ENCODE data around the gene FNDC11. TPM values are rescaled to one million over a fixed set of nuclear protein-coding genes. Genes with fewer than 3 reads are reported as not detected.

FNDC11 gene
- total RNA-seq, 6 experiments from 2014 or later = not detected

- H3K4me1 ChIP-seq = no peaks in the 10 kb centered on the region
- H3K4me3 ChIP-seq = no peak overlapping the region
- intact Hi-C loops (cut with DNase I) = no loop called here
- H3K9me3 ChIP-seq = no peaks in the 10 kb centered on the region
- H3K36me3 ChIP-seq = peaks cover 0 to 20% (median 8%) of the 10 kb centered on the region in 4 donors
- ATAC-seq (peak in 2 of 4 donors; percentile 17 to 19), DNase-seq (peak in 1 of 3 donors; percentile 15)
- no CpG with 5 or more reads among the region's 30 CpGs for WGBS (ENCODE audit: insufficient coverage, low coverage, low lambda C conversion rate, missing lambda C conversion rate)
- H3K27ac ChIP-seq = no peak overlapping the region
- TF ChIP-seq POLR2A (IDR thresholded peaks at IDR 0.05) = no peak
- TF ChIP-seq CTCF (IDR thresholded peaks at IDR 0.05) = no peak
- H3K27me3 ChIP-seq = no peaks in the 10 kb centered on the region
These were observed 41.6 kb downstream of the FNDC11 start for GRCh38 chr20:63595416-63596127.

DNA sequence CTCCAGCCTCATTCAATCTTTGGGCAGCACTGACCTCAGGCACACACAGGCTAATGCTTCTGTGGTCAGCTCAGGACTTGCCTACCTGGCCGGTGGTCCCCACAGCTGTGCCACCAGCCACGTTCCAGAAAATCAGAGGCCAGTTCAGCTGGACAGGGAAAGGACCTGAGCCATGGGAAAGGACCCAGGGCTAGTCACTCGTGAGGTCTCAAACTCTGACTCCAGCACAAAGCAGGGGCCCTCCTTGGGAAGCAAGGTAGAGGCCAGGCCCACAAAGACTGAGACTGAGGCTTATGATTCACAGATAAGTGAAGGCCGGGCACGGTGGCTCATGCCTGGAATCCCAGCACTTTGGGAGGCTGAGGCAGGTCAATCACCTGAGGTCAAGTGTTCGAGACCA is 42.5 kb downstream of the FNDC11 start:
- H3K27ac ChIP-seq = no peak overlapping the region
- H3K36me3 ChIP-seq = peaks cover 0 to 23% (median 11%) of the 10 kb centered on the region in 4 donors
- no peak for ATAC-seq
- peak in 1 of 3 donors; percentile 10 for DNase-seq
- intact Hi-C loops (cut with DNase I) = no loop called here
- no peaks in the 10 kb centered on the region for H3K4me1 ChIP-seq
- 96% methylated on average over 3 of the region's 6 CpGs for WGBS (ENCODE audit: insufficient coverage, low coverage, low lambda C conversion rate, missing lambda C conversion rate)
- TF ChIP-seq POLR2A (IDR thresholded peaks at IDR 0.05) (no peak), CTCF (IDR thresholded peaks at IDR 0.05) (no peak)
- no peaks in the 10 kb centered on the region for H3K27me3 ChIP-seq
- no peaks in the 10 kb centered on the region for H3K9me3 ChIP-seq
- no peak overlapping the region for H3K4me3 ChIP-seq

GRCh38 chr20:63597651-63598478 is 43.9 kb downstream of the FNDC11 start:
- H3K27ac ChIP-seq = no peak overlapping the region
- no peaks in the 10 kb centered on the region for H3K9me3 ChIP-seq
- H3K27me3 ChIP-seq = no peaks in the 10 kb centered on the region
- intact Hi-C loops (cut with DNase I) = no loop called here
- H3K36me3 ChIP-seq = peaks cover 4 to 24% (median 12%) of the 10 kb centered on the region in 4 donors
- no peak overlapping the region for H3K4me3 ChIP-seq
- no peaks in the 10 kb centered on the region for H3K4me1 ChIP-seq
- WGBS (ENCODE audit: insufficient coverage, low coverage, low lambda C conversion rate, missing lambda C conversion rate) = 86% methylated on average over 4 of the region's 23 CpGs
- TF ChIP-seq CTCF (IDR thresholded peaks at IDR 0.05) (no peak), POLR2A (IDR thresholded peaks at IDR 0.05) (no peak)
- DNase-seq = peak in 1 of 3 donors; percentile 10
- ATAC-seq = peak in 1 of 4 donors; percentile 29

- peak in 1 of 3 donors; percentile 9 for DNase-seq
- Histone ChIP-seq H3K27ac (no peak overlapping the region), H3K4me3 (no peak overlapping the region), H3K27me3 (no peaks in the 10 kb centered on the region), H3K4me1 (no peaks in the 10 kb centered on the region), H3K9me3 (no peaks in the 10 kb centered on the region), H3K36me3 (peaks cover 4 to 26% (median 12%) of the 10 kb centered on the region in 4 donors)
- intact Hi-C loops (cut with DNase I) = no loop called here
- TF ChIP-seq POLR2A (IDR thresholded peaks at IDR 0.05) (no peak), CTCF (IDR thresholded peaks at IDR 0.05) (no peak)
- no peak for ATAC-seq
- WGBS (ENCODE audit: insufficient coverage, low coverage, low lambda C conversion rate, missing lambda C conversion rate) = 83% methylated on average over 13 of the region's 33 CpGs
These were observed 44.8 kb downstream of the FNDC11 start for GRCh38 chr20:63598479-63599395.
